Measurements from ENCODE around the gene RTN4RL1. TPM values are rescaled to one million over a fixed set of nuclear protein-coding genes. Genes with fewer than 3 reads are reported as not detected.

Gene RTN4RL1
- total RNA-seq, 2 donors from 2014 or later = 5.4 to 8.0 TPM

- no peak for DNase-seq (ENCODE audit: low spot score)
- Histone ChIP-seq H3K4me3 (peak overlapping the region; percentile 77), H3K9me3 (no peaks in the 10 kb centered on the region), H3K27ac (no peak overlapping the region), H3K27me3 (replicated peaks; ENCODE audit: insufficient read depth) (no peaks in the 10 kb centered on the region), H3K4me1 (ENCODE audit: control insufficient read depth in 1 of 2, low read depth in 2 of 2) (peaks cover 4 to 48% of the 10 kb centered on the region in 2 donors), H3K36me3 (no peaks in the 10 kb centered on the region)
- TF ChIP-seq, protein P1, sequence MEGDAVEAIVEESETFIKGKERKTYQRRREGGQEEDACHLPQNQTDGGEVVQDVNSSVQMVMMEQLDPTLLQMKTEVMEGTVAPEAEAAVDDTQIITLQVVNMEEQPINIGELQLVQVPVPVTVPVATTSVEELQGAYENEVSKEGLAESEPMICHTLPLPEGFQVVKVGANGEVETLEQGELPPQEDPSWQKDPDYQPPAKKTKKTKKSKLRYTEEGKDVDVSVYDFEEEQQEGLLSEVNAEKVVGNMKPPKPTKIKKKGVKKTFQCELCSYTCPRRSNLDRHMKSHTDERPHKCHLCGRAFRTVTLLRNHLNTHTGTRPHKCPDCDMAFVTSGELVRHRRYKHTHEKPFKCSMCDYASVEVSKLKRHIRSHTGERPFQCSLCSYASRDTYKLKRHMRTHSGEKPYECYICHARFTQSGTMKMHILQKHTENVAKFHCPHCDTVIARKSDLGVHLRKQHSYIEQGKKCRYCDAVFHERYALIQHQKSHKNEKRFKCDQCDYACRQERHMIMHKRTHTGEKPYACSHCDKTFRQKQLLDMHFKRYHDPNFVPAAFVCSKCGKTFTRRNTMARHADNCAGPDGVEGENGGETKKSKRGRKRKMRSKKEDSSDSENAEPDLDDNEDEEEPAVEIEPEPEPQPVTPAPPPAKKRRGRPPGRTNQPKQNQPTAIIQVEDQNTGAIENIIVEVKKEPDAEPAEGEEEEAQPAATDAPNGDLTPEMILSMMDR (IDR thresholded peaks at IDR 0.05) = peak; percentile 60
- no peak for ATAC-seq (ENCODE audit: insufficient number of reproducible peaks, low FRiP score, low read depth)
These were observed 632 bp upstream of the RTN4RL1 start for GRCh38 chr17:2025622-2026309.

DNA sequence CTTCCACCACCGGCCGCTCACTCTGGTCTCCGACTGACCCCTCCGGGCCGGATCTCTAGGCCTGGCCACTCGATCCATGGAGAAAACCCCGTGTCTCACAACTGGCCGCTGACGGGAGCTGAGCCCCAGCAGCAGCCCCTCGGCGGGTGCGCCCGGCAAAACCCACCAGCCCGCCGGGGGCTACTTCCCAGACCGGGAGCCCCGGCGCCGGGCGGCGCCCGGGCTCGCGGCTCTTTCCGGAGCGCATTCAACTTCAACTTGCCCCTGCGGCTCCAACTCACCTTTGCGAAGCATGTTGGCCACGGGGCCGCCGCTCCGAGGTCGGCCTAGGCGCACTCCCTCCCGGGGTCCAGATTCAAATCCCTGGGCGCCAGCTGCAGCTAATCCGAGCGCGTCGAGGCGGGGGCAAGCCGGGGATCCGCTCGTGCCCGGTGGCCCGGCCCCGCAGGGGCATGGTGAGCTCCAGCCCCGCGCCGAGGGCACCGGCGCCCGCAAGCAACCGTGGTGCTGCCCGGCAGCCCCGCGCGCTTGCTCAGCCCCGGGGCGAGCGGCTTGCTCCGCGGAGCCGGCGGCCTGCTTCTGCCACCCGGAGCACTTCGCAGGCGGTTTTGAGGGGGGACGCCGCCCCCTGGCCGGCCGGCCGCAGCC lies 438 bp downstream of the RTN4RL1 start:
- DNase-seq (ENCODE audit: low spot score) (no peak), ATAC-seq (ENCODE audit: insufficient number of reproducible peaks, low FRiP score, low read depth) (no peak)
- Histone ChIP-seq H3K36me3 (no peaks in the 10 kb centered on the region), H3K27ac (no peak overlapping the region), H3K4me3 (peak overlapping the region; percentile 77), H3K9me3 (no peaks in the 10 kb centered on the region), H3K4me1 (ENCODE audit: control insufficient read depth in 1 of 2, low read depth in 2 of 2) (peaks cover 3 to 45% of the 10 kb centered on the region in 2 donors), H3K27me3 (replicated peaks; ENCODE audit: insufficient read depth) (no peaks in the 10 kb centered on the region)
- TF ChIP-seq, protein P1 (IDR thresholded peaks at IDR 0.05) = peak; percentile 0

GRCh38 chr17:2023692-2024571 lies 1.2 kb downstream of the RTN4RL1 start:
- no peaks in the 10 kb centered on the region for H3K27me3 ChIP-seq (replicated peaks; ENCODE audit: insufficient read depth)
- TF ChIP-seq, protein P1 (IDR thresholded peaks at IDR 0.05) = peak; percentile 29
- no peaks in the 10 kb centered on the region for H3K36me3 ChIP-seq
- H3K4me3 ChIP-seq = peak overlapping the region; percentile 77
- no peak for ATAC-seq (ENCODE audit: insufficient number of reproducible peaks, low FRiP score, low read depth)
- H3K27ac ChIP-seq = no peak overlapping the region
- peaks cover 3 to 42% of the 10 kb centered on the region in 2 donors for H3K4me1 ChIP-seq (ENCODE audit: control insufficient read depth in 1 of 2, low read depth in 2 of 2)
- DNase-seq (ENCODE audit: low spot score) = no peak
- H3K9me3 ChIP-seq = no peaks in the 10 kb centered on the region

GRCh38 chr17:2023256-2023655 lies 1.9 kb downstream of the RTN4RL1 start:
- H3K4me3 ChIP-seq = no peak overlapping the region
- DNase-seq (ENCODE audit: low spot score) (no peak), ATAC-seq (ENCODE audit: insufficient number of reproducible peaks, low FRiP score, low read depth) (no peak)
- H3K9me3 ChIP-seq = no peaks in the 10 kb centered on the region
- TF ChIP-seq, protein P1 (IDR thresholded peaks at IDR 0.05) = no peak
- no peak overlapping the region for H3K27ac ChIP-seq
- peaks cover 3 to 40% of the 10 kb centered on the region in 2 donors for H3K4me1 ChIP-seq (ENCODE audit: control insufficient read depth in 1 of 2, low read depth in 2 of 2)
- no peaks in the 10 kb centered on the region for H3K36me3 ChIP-seq
- H3K27me3 ChIP-seq (replicated peaks; ENCODE audit: insufficient read depth) = no peaks in the 10 kb centered on the region
